GM12892 (cell line): ENCODE results near the gene P2RX6.

Experiments
- POLR2A ChIP-seq: IDR thresholded peaks from 2 replicates; pipeline ENCODE4 v1.6.1; 2011; ENCODE audit warnings: low read depth, low read length, control low read depth
- POLR2AphosphoS5 ChIP-seq: IDR thresholded peaks from 2 replicates; pipeline ENCODE4 v1.6.1; 2011; ENCODE audit warnings: low read depth, low read length, control low read depth
- TAF1 ChIP-seq: IDR thresholded peaks from 2 replicates; pipeline ENCODE4 v1.6.1; 2011; ENCODE audit warnings: low read depth, mild to moderate bottlenecking, control low read depth, low read length, borderline replicate concordance

- TF ChIP-seq POLR2AphosphoS5: no peak
- TF ChIP-seq TAF1: no peak
- no peak for TF ChIP-seq POLR2A
Measured at GRCh38 chr22:21031545-21032036, 16.6 kb downstream of the P2RX6 start.
